HL-60/S4 treated with phorbol 12-myristate 13-acetate at 8.2 ng/mL for 4 days and 3 days (cell line): Measurements from ENCODE around the gene CZIB.

Experiments used
- in situ Hi-C: fragments of 300-500 bp; cut with MboI; formaldehyde crosslinking; loops from 2 replicates; pipeline ENCODE4 v1.15.0; 2022; ENCODE audit warnings: low sequenced_read_pairs

Gene CZIB

DNA sequence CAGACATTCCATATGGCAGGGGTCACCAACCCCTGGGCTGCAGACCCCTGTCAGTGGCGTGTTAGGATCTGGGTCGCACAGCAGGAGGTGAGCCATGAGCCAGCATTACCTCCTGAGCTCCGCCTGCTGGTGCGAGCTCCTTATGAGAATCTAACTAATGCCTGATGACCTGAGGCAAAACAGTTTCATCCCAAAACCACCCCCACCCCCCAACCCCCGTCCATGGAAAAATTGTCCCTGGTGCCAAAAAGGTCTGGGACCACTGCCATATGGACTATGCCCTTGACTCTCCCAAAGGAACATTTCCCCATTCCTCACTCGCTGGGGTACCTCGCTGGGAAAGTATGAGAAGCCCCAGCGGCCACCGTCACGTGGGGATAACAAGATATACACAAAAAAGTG, 30.2 kb downstream of the CZIB start:
- in situ Hi-C loops = loop anchor here (25.0 kb wide), 1 partner anchor 278 kb away; the partner anchor contains the start of gene ECHDC2

DNA sequence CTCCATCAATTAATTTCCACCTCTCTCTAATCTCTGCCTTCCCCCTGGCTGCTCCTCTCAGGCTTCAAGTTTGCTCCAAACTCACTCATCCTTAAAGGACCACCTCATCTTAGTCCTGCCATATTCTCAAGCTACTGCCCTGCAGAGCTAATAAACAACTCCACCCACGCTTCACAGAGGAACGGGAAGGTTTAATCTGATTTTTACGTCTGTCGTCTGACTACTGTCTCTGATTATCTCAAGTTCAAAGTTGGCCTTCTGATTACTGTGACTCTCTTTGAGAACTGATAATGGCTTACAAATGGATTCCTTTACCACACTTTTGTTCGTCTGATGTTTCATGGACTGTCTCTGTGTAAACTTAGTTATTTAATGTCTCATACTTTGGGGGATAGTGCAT, 31.4 kb downstream of the CZIB start:
- in situ Hi-C loops = loop anchor here (25.0 kb wide), 1 partner anchor 277 kb away; the partner anchor contains the start of gene ECHDC2

DNA sequence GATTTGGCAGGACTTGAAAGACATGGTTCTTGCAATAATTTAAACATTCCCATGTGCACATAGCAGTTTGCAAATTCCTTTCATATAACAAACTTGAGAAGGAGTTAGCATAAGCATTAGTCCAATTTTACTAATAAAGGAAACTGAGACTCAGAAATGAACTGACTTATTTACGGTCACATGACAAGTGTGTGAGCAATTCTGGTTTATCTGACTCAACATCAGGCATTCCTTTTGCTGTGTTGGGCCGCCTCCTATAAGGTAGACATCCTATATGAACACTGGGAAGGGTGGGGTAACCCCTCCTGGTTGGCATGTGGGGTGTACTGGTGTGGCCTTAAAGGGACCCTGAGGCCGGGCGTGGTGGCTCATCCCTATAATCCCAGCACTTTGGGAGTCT, 32.3 kb downstream of the CZIB start:
- in situ Hi-C loops = loop anchor here (25.0 kb wide), 1 partner anchor 276 kb away; the partner anchor contains the start of gene ECHDC2

GRCh38 chr1:53187401-53187800, 33.0 kb downstream of the CZIB start:
- in situ Hi-C loops = loop anchor here (25.0 kb wide), 1 partner anchor 275 kb away; the partner anchor contains the start of gene ECHDC2

- in situ Hi-C loops = loop anchor here (25.0 kb wide), 1 partner anchor 274 kb away; the partner anchor contains the start of gene ECHDC2
These were observed 33.9 kb downstream of the CZIB start for GRCh38 chr1:53186533-53186932.

DNA sequence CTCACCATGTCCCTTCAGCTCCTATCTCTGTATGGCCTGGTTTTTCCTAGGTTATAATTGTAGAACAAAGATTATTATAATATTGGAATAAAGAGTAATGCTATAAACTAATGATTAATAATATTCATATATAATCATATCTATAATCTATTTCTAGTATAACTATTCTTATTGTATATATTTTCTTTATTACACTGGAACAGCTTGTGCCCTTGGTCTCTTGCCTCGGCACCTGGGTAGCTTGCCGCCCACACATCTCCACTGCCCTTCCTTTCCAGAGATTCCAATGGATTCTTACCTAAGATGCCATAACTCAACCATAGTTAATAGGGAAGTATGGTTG, 34.5 kb downstream of the CZIB start:
- in situ Hi-C loops = loop anchor here (25.0 kb wide), 1 partner anchor 274 kb away; the partner anchor contains the start of gene ECHDC2

DNA sequence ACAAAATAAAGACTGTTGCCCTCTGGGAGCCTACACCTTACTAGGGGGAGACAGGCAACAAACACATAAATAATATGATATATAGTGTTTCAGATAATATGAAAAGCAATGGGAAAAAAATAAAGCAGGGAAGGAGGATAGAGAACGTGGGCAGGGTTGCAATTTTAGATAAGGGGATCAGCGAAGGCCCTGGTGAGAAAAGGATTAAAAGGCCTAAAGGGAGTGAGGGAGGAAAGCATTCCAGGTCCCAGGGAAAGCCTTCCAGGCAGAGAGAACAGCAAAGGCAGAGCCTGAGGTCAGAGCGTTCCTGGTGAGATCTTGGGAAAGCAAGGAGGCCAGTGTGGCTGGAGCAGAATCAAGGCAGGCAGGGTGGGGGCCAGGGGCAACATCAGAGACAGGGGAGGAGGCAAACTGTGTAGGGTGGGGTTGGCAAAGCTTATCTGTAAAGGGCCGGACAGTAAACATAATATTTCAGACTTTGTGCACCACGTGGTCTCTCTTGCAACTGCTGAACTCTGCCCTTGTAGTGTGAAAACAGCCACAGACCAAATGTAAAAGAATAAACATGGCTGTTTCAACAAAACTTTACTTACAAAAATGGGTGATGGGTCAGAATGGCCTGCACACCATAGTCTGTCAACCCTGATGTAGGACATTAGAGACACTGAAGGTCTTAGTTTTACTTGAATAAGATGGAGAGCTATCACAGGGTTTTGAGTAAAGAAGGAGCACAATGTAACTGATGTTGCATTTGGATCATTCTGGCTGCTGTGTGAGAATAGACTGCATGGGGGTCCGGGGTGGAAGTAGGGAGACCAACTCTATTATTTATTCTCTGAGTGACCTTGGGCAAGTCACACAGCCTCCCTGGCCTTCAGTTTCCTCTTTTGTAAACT, 37.1 kb downstream of the CZIB start:
- in situ Hi-C loops = loop anchor here (25.0 kb wide), 1 partner anchor 271 kb away; the partner anchor contains the start of gene ECHDC2

GRCh38 chr1:53182716-53183094, 37.7 kb downstream of the CZIB start:
- in situ Hi-C loops = loop anchor here (25.0 kb wide), 1 partner anchor 270 kb away; the partner anchor contains the start of gene ECHDC2

DNA sequence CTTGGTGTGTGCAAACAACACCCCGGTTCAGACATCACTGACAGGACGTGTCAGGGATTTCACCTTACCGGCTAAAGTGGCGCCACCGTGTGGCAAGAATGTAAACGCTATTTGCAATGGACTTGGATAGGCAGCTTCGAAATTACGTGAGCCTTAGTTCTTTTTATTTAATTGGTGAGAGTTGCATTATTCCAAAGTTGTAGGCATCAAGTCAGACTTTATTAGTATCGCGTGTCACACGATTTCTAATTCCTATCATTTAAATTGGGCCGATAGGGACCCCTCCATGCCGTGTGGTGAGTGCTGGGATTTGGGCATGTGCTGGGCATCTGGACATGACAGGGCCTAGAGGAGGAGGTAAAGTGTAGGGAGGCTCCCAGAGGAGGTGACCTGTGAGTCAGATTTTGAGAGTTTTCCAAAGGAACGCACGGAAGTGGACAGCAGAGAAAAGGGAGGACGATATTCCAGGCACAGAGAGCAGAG, 38.3 kb downstream of the CZIB start:
- in situ Hi-C loops = loop anchor here (25.0 kb wide), 1 partner anchor 270 kb away; the partner anchor contains the start of gene ECHDC2

DNA sequence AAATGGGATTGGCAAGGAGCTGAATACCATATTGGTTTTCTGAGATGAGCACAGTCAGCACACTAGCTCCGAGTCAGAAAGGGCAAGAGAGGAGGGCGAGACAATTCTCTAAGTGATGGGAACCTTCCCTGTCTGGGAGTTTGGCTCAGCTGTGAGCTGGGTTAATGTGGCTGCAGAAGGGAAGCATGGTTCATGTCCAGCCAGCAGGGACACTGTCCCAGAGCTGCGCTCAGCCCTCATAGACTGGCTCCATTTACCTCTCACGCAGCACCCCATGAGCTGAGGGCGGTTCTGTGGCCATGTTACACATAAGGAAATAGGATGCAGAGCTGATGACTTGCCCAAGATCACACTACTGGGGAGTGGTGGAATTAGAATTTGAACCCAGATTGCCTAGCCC, 39.5 kb downstream of the CZIB start:
- in situ Hi-C loops = loop anchor here (25.0 kb wide), 1 partner anchor 269 kb away; the partner anchor contains the start of gene ECHDC2

DNA sequence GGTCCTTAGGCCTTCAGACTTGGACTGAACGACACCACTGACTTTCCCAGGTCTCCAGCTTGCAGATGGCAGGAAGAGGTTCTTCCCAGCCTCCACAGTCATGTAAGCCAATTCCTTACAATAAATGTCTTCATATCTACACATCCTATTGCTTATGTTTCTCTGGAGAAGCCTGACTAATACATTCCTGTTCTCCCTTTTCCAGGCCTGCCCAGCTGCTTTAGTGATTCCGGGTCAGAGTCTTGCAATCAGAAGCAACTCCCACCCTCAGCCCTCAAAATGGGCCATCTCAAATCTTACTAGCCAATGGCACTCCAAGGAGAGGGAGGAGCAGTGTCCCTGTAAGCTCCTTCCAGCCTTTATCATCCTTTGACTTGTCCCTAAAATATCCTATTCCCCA, 40.2 kb downstream of the CZIB start:
- in situ Hi-C loops = loop anchor here (25.0 kb wide), 1 partner anchor 268 kb away; the partner anchor contains the start of gene ECHDC2

DNA sequence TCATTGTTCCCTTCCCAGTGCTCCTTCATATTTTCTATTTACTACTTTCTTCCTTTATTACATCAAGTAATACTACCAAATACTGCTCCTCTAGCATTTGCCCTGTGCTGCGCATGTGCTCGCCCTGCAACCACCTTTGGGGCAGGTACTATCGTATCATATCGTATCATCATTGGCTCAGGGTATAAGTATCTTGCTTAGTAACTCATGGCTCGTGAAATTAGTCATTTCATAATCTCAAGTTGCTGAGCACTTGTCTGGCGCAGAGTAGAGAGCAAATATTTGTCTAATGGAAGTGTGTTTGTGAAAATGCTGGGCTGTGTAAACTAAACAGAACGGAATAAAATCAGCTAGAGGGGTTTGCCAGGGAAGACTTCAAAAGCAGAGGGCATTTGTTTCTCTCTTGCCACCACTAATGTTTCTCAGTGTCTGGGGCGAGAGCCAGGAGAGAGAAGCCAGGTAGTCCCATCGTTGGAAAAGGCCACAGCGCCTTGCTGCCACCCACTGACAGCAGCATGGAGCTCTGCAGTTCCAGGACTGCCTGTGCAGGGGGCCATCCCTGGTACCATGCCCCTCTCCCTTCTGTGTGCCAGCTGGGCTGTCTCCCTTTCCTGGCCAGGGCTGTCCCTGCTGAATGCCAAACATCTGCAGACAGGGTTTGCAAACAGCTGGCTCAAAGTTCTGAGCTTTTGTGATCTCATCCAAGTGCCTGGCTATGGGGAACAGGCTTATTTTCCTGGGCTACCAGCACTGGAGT, 43.8 kb downstream of the CZIB start:
- in situ Hi-C loops = loop anchor here (25.0 kb wide), 1 partner anchor 264 kb away; the partner anchor contains the start of gene ECHDC2

DNA sequence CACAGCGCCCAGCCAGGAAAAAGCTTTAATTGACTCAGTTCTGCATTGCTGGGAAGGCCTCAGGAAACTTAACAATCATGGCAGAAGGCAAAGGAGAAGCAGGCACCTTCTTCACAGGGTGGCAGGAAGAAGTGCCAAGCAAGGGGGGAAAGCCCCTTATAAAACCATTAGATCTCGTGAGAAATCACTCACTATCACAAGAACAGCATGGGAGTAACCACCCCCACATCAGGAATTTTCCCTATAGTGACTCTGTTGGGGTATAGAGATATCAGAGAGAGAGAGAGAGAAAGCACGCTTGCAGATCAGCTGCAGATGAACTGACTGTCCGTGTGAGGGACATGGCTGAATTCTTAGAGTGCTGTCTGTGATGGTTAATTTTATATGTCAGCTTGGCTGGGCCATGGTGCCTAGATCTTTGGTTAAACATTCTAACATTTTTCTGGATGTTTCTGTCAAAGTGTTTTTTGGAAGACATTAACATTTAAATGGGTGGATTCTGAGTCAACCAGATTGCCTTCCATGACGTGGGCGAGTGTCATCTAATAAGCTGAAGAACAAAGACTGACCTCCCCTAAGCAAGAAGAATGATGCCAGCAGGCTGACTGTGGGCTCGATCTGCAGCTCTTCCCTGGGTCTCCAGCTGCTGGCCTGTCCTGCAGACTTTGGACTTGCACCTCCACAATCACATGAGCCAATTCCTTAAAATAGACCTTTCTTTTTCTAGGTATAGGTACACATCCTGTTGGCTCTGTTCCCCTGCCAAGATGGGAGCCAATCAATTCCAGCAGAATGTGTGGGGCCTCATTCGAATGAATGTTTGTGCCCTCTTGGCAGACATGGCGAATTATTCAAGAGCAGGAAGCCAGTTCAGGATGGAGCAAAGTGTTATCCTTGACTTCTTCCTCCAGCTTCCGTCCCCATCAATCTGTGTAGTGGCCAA, 45.2 kb downstream of the CZIB start:
- in situ Hi-C loops = loop anchor here (25.0 kb wide), 1 partner anchor 263 kb away; the partner anchor contains the start of gene ECHDC2

GRCh38 chr1:53172426-53173128, 47.9 kb downstream of the CZIB start:
- in situ Hi-C loops = no loop called here

DNA sequence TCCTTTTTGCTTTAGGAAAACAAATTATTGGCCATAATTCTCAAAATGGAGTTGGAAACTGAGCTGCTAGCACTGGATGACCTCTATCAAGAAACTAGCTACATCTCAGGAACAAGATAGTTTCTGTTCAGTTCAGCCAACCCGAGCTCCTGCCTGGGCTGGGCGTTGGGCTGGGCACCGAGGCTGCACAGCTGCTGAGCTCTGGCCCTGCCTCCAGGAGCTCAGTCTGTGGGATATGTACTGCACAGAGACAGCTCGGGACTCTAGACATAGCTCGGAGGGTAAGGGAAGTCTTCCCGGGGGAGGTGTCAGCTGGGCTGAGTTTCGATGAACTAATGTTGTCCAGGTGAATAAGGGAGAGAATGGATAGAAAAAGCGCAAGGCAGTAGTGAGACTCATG, 53.5 kb downstream of the CZIB start:
- in situ Hi-C loops = no loop called here

DNA sequence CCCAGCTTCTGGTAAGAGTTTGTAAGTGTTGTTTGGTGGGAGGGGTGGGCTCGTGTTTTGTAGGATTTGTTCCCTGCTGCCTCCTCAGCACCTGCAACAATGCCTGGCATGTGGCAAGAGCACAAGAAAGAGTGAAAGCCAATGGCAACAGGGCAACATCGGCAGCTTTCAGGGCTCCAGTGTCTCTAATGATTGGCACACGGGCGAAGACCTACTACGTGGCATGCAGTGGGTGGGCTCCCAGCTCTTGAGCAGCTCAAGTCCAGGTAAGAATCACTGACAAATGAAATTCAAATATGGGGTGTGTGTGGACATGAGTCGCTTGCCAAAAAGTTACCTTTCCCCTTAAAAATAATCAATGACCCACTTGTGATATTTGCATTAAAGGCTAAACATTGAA, 54.1 kb downstream of the CZIB start:
- in situ Hi-C loops = no loop called here

DNA sequence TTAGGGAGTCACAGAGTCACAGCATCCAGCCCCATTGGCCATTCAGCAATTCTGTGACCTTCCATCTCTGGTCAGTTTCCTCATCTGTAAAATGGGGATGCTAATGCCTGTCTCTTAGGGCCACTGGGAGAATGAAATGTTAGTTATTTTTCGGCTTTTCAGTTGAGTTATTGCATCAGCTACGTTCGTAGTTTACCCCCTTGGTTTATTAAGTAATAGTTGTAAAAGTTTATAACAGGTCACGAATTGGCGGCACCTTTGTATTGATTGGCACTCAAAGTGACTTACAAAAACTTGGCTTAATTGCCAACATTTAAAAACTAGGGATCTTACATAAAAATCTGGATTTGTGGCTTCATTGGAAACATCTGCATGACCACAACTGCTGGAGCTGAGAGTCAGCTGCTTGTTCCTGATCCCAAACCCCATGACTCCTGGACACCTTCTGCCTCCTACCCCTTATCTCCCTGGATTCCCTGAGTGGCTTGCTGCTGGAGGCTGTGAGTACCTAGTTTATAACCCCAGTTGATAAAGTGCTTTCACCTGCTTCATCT, 54.9 kb downstream of the CZIB start:
- in situ Hi-C loops = no loop called here
